GM18511 (cell line): ENCODE measurements around the gene EPM2A.
"Not testable (repeated sequence)": the region's sequence is repeated elsewhere in the genome, so short reads cannot be mapped to it uniquely, and the experiment has no call there.

Source experiments
- ATAC-seq: cut with Tn5 transposase; IDR thresholded peaks from one replicate; pipeline ENCODE4 v1.9.1; 2021; ENCODE audit warnings: mild to moderate bottlenecking, moderate library complexity; ENCODE audit not compliant: unreplicated experiment

Gene EPM2A

DNA sequence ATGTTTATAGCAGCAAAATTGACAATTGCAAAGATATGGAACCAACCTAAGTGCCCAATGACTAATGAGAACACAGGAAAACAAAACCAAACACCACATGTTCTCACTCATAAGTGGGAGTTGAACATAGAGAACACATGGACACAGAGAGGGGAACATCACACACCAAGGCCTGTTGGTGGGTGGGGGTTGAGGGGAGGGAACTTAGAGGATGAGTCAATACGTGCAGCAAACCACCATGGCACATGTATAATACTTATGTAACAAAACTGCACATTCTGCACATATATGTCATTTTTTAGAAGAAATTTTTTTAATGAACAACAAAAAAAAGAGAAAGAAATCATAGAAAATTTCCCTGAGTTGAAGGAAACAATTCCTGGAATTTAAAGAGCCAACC is 3.9 kb downstream of the EPM2A start:
- no peak for ATAC-seq

DNA sequence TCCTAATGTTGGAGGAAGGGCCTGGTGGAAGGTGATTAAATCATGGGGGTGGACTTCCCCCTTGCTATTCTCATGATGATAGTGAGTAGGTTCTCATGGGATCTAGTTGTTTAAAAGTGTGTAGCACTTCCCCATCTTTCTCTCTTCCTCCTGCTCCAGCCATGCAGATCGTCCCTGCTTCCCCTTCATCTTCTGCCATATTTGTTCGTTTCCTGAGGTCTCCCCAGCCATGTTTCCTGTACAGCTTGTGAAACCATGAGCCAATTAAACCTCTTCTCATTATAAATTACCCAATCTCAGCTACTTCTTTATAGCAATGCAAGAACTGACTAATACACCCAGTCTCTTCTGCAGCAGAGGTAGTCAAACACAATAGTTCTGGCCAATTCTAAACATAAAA is 5.4 kb downstream of the EPM2A start:
- no peak for ATAC-seq

DNA sequence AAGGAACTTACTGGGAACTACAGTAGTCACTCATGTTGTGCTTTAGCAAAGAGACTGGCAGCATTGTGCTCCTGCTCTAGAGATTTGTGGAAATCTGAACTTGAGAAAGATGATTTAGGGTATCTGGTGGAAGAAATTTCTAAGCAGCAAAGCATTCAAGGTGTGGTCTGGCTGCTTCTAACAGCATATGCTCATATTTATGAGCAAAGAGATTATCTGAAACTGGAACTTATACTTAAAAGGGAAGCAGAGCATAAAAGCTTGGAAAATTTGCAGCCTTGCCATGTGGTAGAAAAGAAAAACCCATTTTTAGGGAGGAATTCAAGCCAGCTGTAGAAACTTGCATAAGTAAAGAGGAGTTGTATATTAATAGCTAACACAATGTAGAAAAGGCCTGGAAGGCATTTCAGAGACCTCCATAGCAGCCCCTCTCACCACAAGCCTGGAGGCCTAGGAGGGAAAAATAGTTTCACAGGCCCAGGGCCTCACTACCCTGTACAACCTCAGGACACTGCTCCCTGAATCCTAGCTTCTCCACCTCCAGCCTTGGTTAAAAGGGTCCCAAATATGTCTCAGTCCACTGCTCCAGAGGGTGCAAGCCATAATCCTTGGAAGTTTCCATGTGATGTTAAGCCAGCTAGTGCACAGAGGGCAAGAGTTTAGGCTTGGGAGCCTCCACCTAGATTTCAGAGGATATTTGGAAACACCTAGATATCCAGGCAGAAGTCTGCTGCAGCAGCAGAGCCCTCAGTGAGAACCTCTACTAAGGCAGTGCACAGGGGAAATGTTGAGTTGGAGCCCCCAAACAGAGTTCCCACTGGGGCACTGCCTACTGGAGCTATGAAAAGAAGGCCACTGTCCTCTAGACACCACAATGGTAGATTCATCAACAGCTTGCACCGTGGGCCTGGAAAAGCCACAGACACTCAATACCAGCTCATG is 6.6 kb downstream of the EPM2A start:
- no peak for ATAC-seq

DNA sequence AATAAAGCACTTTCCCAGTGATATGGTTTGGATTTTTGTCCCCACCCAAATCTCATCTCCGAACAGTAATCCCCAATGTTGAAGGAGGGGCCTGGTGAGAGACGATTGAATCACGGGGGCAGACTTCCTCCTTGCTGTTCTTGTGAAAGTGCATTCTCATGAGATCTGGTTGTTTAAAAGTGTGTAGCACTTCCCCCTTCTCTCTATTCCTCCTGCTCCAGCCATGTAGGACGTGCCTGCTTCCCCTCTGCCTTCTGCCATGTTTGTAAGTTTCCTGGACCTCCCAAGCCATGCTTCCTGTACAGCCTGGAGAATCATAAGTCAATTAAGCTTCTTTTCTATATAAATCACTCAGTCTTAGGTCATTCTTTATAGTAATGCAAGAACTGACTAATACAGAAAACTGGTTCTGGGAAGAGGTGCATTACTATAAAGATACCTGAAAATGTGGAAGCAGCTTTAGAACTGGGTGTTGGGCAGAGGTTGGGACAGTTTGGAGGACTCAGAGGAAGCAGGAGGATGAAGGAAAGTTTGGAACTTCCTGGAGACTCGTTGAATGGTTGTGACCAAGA is 7.4 kb downstream of the EPM2A start:
- no peak for ATAC-seq

DNA sequence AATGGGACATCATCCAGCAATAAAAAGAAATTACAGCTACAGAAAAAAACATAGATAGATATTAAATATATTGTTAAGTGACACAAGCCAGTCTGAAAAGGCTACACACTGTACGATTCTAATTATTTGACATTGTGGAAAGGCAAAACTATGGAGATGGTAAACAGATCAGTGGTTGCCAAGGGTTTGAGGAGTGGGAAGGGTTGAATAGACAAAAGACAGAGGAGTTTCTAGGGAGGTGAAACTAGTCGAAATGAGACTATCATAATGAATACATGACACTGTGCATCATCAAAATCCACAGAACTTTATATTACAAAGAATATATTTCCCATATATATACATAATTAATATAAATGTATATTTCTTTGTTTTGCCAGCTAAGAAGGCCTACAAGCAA is 9.8 kb downstream of the EPM2A start:
- no peak for ATAC-seq

DNA sequence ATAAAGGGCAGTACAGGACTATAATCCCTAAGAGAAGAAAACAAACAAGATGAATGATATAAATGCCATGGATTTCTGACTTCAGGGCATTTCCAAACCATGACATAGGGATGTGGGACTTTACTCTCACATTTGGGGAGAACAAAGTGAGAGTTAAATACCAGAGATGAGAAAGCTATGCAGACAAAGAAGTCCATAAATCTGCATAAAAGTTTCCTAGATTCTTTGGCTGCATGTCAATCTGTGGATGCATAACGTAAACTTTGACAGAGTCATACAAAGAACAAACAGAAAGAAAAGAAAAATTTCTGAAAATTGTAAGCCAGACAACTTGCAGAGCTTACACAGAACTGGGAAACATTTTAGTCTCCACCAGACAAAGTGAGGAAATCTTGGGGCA is 11.7 kb downstream of the EPM2A start:
- no peak for ATAC-seq

DNA sequence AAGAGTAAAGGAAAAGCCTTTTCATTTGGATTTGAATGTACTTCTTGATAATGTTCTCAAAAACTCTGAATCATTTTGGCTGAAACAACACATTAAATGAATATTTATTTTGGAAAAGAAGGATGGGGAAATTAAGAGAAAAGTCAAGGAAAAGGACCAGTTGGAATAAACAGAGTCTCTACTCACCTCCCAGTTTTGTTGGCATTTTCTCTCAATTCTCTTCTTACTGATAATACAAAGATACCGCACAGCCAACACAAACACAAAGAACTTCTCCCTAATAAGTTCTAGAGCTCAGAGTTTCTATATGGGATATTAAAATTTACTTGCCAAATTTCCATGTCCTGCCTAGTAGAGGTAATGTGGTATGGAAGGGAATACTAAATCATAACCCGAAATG is 13.1 kb downstream of the EPM2A start:
- ATAC-seq: no peak

DNA sequence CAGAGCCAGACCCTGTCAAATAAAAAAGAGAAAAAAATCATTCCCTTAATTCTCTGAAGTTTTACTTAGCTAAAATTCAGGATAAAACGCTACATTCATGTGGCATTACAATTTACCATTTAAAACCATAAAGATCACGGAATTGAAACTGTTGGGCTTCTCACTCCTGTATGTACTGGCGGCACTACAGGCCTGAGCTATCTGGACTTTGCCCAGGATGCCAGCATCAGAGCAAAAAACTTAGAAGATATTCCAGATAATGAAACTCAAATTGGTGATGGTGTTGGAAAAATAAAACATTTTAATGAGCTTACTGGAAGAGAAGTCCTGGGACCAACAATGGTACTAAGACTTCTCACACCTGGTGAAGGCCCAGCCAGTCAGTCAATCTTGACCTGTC is 14.2 kb downstream of the EPM2A start:
- no peak for ATAC-seq

DNA sequence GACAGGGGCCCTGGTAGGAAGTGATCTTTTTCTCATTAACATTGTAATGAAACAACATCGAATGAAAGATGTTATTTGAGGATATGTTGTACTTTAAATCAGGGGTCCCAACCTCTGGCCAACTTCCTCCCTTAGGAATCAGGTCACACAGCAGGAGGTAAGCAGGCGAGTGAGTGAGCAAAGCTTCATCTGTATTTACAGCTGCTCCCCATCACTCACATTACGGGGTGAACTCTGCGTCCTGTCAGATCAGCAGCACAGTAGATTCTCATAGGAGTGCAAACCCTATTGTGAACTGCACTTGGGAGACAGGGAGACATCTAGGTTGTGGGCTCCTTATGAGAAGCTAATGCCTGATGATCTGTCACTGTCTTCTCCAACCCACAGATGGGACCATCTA is 19.9 kb downstream of the EPM2A start:
- no peak for ATAC-seq

DNA sequence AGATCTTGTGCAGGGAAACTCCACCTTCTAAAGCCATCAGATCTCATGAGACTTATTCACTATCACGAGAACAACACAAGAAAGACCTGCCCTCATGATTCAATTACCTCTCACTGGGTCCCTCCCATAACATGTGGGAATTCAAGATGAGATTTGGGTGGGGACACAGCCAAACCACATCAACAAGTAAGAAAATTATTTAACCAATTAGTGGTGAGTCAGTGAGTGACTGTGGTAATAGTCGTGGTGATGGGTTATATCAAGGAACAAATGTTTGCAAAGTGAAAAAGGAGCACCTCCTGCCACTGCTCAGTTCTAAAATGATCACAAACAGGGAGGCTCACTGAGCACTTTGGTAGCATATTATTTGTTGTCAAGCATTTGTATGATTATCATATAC is 20.6 kb downstream of the EPM2A start:
- ATAC-seq: no peak

DNA sequence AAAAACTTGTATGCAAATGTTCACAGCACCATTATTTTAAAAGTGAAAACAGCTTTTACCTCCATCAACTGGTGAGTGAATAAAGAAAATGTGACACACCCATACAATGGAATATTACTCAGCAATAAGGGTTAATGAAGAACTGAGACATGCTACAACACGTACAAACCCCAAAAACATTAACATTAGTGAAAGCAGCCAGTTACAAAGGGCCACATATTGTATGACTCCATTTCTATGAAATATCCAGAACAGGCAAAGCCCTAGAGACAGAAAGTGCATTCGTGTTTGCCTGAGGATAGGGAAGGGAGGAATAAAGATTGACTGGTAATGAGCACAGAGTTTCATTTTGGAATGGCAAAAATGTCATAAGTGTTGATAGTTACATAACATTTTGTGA is 21.5 kb downstream of the EPM2A start:
- no peak for ATAC-seq

DNA sequence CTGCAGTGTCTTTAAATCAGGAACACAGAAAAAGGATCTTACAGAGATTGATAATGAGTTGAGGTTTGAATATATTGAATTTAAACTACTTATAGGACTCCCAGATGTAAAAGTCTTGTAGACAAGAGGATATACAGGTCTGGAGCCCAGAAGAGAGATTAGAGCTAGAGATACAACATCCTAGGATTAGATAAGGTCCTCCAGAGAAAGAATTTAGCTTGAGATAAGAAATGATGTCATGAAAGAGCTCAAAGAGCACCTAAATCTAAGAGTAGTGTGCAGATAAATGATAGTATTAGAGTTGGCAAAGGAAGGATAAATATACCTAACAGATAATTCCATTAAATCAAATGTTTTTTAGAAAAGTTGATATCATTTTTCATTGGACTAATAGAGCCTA is 23.9 kb downstream of the EPM2A start:
- no peak for ATAC-seq

DNA sequence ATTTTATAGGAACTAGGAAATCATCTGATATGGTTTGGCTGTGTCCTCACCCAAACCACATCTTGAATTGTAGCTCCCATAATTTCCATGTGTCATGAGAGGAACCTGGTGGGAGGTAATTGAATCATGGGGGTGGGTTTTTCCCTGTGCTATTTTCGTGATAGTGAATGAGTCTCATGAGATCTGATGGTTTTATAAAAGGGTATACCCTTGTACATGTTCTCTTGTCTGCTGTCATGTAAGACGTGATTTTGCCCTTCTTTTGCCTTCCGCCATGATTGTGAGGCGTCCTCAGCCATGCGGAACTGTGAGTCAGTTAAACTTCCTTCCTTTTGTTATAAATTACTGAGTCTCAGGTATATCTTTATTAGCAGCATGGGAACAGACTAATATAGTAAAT is 27.9 kb downstream of the EPM2A start:
- ATAC-seq: no peak

DNA sequence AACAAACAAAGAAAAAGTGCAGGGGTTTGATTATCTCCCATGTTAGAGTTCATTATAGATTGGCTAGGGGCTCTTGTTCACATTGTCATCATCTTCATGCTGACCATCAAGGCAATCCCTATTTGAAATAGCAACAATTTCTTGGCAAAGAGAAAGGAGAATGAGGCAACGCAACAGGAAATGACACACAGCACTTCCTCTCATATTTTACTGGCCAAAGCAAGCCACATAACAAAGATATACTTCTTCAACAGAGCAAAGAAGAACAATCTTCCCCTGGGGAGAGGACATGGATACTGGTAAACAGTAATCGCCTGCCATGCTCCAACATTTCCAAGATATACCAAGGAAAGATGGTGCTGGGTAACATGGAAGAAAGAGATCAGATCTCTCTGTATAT is 29.8 kb downstream of the EPM2A start:
- no peak for ATAC-seq

DNA sequence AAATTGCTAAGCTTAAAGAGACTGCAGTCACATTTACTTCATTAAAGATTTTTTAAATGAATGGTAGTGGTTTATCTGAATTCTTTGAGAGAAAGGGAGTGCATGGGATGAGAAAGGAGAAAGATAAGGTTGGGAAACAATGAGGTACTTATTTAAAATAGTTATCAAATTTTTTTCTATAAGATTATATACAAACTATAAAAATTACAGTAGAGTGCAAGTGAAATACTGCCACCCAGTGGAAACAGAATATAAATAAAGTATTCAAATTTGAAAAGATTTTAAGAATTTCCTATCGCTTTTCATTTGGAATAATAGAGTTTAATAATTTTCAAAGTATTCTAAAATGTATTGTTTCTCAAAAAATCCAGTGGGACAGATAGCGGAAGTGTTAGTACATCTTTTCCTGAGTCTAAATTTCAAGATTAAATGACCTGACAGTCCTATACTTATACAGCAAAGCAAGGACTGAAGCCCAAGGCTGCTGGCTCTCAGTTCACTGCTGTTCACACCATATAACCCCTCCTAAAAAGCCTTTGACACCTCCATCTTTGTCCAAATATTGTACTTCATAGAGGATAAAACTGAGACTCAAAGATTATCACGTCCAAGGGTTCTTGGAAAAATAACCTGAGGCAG is 31.1 kb downstream of the EPM2A start:
- ATAC-seq: no peak

DNA sequence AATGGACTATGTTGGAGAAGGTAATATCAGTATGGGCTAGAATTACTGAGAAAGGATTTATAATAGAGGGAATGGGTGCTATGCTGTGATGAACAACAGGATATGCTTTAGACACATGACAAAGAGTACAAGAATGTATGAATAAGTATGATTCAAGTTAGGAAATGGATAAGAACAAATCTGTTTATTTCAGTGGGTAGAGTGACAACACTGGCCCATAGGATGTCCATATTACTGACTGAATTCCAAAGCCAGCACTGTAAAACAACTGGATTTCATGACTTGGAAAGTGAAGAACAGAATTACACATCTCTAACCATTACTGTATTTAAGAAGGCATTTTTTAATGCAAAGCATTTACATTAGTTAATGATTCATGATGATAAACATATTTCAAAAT is 35.9 kb downstream of the EPM2A start:
- no peak for ATAC-seq

DNA sequence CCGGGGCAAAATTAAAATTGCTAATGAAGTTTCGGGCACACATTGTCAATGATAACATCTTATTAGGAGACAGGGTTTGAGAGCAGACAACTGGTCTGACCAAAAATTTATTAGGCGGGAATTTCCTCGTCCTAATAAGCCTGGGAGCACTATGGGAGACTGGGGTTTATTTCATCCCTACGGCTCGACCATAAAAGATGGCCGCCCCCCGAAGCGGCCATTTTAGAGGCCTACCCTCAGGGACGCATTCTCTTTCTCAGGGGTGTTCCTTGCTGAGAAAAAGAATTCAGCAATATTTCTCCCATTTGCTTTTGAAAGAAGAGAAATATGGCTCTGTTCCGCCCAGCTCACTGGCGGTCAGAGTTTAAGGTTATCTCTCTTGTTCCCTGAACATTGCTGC is 37.9 kb downstream of the EPM2A start:
- ATAC-seq: not testable (repeated sequence)

DNA sequence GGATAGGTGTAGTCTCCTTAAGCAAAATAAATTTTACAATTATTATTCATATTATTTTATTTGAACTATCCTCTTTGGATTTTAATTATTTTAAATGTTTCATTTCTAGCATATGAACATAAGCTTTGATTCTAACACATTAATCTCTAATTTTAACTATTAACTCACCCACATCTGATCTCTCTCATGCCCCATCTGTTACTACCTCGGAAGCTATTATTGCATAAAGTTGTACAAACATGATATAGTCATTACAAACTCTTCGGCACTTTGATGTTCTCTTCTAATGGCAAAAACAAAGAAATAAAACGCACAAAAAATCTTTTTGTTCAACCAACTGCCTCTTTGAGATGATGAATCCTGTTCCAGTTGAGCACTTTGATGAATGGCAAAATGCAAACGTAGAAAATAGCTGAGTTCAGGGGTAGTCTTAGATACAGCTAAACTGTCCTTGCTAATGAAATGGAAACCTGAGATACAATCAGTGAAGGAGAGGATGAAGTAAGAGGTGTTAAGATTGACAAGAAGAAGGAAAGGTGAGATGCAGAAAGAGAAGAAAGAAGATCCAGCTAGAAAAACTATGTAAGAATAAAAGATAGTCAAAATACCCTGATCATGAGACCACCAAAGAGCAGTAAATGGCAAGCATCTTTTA is 41.1 kb downstream of the EPM2A start:
- no peak for ATAC-seq

DNA sequence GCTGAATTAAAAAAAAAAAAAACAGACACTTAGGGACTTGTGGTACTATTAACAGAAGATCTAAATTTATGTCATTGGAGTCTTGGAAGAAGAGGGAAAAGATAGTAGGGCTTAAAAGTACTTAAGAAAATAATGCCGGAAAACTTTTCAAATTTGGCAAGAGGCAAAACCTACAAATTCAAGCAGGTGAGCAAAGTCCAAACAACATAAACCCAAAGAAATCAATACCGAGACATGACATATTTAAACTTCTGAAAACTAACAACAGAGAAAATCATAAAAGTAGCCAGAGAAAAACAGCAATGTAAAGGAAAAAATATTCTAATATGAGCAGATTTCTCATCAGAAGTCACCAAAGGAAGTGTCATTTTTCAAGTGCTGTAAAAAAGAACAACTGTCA is 44.4 kb downstream of the EPM2A start:
- no peak for ATAC-seq

DNA sequence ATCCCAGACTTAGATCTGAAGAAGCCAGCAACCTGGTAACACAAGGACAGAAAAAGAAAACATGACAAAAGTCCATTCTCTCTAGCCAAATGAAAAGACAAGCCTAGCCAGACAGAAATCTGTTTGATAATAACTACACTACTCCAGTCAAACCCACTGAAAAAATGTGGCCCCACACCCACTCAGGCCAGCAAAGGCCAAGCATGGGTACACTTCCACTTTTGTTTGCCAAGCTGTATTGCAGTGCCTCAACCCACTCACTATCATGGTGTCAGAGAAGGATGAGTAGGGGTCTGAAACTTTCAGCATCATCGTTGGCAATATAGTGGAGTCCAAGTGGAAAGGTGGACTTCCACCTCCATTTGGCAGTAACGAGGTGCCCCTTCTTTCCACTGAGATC is 45.8 kb downstream of the EPM2A start:
- ATAC-seq: no peak

DNA sequence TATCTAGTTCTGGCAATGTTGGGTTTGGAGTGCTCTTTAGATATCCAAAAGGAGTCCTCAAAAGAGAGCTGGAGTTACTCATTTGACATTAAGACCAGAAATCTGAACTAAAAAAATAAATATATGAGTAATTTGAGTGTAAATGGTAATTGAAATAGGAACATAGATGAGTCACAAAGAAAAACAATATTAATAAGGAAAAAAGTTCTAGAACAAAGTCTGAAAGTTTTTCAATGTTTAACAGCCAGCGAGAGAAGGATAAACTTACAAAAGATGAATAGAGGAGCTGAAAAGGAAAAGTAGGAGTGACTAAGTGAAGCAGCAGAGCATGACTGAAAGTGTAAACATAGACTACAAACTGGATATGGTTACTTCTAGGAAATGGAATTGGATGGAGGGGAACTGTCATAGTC is 46.8 kb downstream of the EPM2A start:
- no peak for ATAC-seq

DNA sequence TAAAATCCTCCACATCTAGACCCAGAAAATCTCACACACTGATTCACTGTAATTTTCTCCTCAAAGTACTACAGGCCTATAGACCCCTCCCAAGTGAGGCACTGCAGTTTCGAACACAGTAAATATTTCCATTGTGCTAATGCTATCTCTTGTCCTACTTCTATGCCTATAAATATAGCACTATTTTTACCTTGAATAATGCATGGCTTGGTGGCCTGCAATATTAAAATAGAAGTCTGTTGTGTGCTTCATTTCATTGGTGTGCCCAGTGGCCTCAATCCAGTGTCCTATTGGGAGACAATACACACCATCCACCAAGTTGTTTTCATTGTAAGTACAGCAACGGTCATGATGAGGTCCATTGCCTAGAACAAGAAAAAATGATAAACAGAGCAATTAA is 49.4 kb downstream of the EPM2A start:
- no peak for ATAC-seq
